HG02970 (cell line): ENCODE measurements around the gene BMS1.
"Not testable (repeated sequence)": the region's sequence is repeated elsewhere in the genome, so short reads cannot be mapped to it uniquely, and the experiment has no call there.

Experiments
- ATAC-seq: cut with Tn5 transposase; IDR thresholded peaks from one replicate; pipeline ENCODE4 v1.9.1; 2021; ENCODE audit warnings: mild to moderate bottlenecking, moderate library complexity, moderate number of reproducible peaks; ENCODE audit not compliant: unreplicated experiment, low FRiP score

BMS1 gene

DNA sequence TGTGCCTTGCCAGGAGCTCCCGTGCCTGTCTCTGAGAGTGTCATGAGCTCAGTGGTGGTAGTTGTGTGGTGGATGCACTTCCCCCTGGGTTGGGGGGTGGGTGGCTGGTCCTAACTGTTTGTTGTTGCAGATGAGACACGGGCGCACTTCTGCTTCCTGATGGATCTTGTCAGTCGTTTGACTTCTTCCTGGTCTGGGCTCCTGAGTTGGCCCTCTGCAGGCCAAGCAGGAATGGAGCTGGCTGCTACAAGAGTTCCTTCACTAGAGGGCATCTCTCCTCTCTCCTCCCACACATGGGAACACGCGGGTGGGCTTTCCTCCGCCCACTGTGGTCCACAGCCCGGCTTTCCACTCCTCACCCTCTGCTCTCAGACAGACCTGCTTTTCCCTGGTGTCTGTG is 82.0 kb downstream of the BMS1 start:
- ATAC-seq, result no peak

DNA sequence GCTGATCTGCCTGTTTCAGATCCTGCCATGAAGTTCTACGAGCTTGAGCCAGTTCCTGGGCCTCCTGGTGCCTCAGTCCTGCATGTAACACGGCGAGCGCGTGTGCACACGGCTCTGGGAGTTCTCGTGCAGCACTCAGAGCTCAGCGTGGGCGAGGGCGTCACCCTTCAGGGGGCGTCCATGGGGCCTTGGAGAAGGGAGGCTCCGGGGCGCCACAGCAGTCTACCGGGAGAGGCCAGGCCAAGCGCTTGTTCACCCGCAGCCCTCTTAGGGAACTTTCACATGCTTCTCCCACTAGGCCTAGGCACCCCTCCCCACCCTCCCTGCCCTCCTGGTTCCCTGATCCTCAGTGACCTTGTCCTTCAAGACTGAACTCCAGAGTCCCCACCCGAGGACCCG is 83.1 kb downstream of the BMS1 start:
- ATAC-seq, result no peak

DNA sequence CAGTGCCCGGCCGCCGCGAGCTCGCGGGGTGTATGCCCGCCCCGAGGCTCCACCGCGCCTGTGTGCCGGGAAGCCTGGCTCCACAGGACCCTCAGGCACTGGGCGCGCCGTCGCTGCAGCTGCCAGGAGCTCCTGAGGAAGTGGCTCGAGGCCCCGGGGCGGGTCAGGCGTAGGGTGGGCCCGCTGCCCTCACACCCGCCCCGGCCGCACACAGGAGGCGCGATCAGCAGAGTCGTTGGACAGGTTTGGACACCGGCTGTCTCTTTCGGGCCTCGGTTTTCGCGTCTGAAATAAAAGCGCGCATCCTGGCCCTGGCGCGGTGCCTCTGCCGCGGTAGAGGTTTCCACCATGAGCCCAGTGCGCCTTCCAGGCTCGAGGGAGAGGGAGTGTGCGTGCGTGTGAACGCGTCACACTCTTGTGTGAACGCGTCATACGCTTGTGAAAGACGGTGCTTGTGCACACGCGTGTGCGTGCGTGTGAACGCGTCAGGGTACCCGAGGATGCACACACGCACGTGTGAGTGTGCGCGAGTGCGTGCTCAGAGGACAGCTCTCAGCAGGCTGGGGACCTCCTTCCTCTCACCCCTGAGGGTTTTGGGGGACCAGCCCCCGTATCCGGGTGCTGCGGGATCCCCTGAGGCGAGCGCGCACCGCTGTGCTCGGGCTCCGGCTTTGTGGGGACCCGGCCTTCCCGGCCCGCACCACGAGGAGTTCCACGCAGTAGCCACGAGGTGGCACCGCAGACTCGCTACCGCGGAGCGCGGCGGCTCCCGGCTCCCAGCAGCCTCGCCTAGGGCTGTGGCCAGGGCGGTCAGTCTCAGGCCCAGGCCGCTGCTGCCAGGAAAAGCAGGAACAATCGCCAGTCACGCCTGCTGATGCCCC is 83.8 kb downstream of the BMS1 start:
- ATAC-seq, result no peak

DNA sequence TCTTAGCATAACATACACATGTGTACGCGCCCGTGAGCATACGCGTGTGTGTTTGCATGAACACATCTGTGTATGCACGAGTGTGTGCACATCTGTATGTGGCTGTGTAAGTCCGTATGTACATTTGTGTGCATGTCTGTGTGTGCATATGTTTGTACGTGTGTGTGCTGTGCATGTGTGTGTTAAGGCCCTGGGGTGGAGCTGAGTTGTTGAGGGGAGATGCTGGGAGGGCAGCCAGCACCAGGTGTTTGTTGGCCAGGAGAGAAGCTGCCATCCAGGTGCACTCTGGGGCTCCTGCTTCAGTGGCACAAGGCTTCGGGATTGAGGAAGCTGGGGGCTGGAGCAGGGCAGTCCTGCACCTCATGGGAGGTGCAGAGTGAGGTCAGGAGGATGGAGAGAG is 85.0 kb downstream of the BMS1 start:
- no peak for ATAC-seq

DNA sequence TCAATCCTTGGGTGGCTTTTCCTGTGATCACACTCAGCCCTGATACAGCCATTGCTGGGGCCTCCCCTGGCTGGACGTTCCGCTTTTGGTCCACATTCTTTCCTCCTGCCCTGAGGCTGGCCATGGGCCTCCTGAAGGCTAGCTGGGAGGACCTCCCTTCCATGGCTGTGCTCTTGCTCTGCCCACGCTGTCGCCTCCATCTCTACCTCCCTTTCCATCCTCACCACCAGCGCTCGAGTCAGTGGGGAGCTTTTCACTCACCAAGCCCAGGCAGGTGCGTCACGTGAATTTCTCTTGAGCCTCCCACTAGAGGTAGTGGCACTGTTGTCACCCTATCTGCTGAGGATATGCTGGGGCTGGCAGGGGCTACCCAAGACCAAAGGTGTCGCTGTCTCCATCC is 85.9 kb downstream of the BMS1 start:
- no peak for ATAC-seq

DNA sequence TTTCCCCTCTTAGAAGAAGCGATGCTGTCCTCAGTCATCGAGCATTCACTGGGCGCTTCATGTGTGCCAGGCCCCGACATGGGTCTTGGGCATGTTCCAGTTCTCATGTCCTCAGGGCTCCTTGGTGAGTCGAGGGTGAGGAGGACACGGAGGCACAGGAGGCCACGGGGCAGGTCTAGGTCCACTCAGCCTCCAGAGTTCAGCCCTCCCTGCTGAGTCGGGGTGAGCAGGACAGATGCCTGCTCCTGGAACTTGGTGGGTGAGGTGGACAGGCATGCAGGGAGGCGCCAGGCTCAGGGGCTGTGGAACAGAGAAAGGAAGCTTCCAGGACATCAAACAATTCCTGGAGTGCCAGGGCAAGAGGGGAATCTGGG is 87.4 kb downstream of the BMS1 start:
- ATAC-seq, result no peak

DNA sequence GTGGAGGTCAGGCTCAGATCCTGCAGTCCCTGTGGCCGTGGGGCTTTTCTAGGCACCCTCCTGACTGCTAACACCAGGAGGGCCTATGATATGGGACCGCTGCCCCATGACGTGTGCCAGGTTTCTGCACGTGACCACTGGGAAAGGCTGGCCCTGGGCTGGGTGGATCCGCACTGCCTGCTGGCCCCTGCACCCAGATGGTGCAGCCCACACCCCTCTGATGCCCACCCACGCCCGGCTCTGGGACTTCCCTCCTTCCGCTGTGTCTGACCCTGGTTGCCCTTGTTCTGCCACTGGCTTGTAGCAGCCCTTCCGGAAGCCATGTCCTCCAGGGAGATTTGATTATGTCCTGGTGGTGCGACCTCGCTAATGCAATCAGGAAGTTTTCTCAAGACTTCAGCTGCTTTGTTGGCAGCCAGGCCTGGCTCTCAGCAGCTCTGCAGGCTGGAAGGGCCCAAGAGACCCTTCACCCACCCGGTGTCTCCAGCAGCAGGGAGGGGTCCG is 88.6 kb downstream of the BMS1 start:
- not testable (repeated sequence) for ATAC-seq

DNA sequence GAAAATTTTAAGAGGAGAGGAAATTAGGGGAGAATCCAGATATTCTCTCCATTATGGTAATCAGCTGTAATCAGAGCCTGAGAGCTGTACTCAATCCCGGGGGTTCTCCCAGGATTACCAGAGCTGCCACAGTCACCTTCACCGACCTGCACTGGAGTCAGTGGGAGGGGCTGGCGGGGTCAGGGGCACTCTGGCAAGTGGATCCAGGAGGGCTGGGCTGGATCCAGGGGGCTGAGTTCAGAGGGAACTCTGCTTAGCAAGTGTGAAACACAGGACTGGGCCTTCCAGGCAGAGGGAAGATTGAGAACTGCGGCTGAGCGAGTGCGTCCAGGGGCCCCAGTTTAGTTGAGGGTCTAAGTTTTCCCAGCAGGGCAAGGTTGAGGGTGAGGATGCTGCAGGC is 89.2 kb downstream of the BMS1 start:
- no peak for ATAC-seq

DNA sequence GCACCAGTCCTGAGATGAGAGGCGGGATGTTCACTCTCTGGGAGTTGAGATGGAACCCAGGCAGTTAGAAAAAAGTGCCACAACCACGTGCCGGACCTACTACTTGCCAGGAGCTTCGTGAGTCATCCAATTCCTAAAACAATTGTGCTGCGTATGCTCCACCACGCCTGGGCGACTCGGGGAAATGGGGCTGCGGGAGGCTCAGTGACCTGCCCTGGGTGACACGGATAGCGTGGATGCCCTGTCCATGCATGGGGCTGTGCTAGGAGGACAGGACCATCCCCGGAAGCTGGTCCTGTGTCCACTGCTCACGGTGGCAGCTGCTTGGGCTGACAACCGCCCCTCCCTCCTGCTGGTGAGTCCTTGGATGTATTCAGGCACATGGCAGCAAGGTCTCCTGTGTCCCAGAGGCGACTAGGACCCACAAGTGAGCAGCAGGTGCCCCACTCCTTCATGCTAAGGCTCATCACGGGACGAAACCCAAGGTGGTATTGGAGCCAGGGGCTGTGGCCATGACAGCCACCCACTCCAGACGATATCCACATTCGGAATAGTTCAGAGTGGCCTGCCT is 90.4 kb downstream of the BMS1 start:
- ATAC-seq, result no peak

DNA sequence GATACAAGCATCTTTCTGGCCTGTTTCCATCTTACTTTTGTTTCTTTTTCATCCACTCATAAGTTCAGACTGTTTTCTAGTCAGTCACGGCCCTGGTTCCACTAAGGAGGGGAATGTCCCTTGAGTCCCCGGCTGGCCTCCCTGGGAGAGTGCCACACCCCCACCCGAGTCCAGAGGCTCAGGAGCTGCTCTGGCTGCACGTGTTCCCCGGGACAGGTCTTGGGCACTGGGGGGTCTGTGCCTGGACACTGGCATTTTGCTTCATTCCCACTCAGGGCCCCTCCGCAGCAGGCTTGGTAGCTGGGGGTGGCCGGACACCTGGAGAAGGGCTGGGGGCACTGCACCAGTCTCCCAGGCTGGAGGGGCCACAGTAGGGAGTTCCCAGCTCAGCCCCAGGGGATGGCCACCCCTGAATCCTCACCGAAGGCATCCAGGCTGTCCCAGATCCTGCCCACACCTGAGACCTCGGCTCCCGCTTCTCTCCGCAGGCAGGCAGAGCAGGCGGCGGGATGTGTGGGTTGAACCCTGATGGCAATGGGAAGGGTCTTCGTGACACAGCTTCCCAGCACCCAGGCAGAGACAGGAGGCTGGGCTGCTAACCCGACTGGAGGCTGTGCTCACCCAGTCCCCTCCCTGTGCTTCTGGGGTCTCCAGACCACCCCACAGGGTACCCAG is 92.3 kb downstream of the BMS1 start:
- no peak for ATAC-seq

DNA sequence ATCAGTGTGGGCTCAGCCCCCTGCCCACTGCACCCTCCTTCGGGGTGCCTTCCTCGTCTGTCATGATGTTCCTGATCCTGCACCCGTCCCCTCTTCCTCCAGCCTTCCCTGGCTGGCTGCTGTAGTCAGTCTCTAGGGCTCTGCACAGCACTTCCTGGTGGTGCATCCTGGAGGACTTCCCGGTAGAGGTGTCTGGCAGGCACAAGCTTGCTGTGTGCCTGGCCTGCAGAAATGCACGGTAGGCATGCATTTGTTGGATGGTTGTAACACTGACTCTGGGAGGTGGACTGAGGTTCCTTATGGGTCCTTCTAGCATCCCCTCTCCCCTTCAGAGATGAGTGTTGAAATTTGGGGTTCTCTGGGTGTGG is 92.8 kb downstream of the BMS1 start:
- ATAC-seq, result no peak

DNA sequence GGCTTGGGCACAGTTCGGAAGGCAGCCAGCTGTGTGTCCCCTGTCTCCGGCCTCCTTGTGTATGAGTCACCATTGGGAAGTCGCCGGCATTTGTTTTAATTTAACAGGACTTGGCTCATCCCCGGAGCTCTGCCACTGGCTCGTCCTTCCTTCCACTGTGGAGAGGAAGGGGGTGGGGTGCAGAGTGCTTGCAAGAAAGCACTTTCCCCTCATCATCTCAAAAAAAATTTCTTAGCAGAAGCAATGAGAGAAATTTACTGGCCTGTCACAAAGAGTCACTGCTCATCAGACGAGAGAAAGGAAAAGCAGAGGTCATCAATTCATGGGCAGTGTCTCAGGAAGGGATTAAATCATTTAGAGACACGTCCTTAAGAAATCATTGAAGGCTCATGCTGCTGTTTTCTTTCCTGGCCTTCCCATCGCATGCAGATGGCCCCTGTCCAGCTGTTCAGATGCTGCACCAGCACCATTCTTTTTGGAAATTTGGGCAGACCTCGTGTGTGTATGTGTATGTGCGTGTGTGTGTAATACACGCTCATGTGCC is 93.3 kb downstream of the BMS1 start:
- ATAC-seq, result no peak

DNA sequence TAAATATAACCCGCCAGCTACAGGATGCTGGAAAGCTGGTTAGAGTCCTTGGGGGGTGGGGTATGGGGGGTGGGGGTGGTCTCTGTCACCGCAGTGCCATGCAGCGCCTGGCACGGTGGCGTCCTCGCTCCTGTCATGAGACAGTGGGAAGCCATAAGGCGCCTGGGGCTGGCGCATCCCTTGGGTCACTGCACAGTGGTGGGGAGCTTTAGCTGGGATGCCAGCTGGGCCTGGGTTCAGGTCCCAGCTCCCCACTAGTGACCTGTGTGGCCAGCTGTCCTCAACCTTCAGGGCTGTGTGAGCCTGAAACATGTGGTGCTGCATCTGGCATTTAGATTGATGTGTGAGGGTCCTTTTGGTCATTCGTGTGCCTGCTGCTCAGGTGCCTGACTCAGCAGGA is 93.9 kb downstream of the BMS1 start:
- no peak for ATAC-seq

DNA sequence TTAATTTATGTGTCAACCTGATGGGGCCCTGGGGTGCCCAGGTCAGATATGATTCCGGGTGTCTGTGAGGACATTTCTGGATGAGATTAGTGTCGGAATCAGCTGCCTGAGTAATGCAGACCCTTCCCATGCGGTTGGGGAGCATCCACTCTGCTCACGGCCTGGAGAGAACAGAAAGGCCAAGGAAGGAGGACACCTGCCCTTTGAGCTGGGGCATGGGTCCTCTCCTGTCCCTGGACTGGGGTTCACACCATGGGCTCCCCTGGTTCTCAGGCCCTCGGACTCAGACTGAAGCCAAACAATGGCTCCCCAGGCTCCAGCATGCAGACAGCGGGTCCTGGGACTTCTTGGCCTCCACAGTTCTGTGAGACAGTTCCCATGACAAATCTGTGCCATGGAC is 94.3 kb downstream of the BMS1 start:
- no peak for ATAC-seq

DNA sequence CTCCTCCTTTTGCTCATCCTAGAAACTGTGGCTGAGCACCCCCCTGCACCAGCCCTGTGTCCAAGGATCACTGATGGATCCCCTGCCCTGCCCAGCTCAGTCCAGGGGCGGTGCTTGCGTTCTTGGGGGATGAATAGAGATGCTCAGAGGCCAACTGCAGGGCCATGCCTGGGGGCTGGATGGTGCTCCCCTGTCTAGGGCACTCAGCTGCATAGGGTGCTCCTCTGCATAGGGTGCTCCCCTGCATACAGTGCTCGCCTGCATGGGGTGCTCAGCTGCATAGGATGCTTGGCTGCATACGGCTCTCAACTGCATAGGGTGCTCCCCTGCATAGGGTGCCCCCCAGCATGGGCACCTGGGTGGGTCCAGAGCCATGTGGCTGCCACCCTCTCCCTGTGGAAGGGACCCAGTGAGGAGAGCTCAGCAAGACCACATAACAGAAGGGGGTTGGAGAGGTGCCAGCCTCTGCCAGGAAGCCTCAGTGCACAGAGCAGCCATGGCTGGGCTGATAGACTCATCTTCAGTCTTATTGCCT is 95.0 kb downstream of the BMS1 start:
- no peak for ATAC-seq

DNA sequence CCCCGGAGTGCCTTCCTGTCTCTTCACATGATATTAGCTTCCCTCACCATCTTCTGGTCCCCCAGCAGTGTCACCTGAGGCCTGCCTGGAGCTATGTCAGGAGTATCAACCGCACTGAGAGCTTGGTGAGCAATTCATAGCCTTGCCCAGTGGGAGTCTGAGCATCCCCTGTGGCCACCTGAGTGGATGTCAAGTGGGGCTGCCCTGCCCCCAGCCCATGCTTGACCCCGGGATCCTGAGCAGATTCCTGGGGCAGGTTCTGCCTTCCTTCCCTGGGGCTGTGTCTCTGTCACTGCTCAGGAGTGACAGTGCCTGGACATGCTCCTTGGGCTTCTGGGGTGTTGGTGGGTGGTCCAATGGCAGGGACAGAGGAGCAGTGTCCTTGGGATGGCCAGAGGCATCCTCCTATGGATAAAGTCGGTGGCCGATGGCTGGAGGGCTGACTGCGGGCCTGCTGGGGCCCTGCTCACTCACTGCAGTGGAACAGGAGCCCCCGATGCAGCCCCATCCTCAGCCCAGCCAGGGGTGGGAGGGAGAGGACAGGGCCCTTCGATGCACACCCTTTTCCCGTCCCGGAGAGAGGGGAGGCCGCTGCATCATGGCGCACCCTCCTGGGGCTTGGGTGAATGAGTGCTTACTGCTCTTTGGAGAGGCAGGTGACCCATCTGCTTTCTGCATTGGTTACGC is 95.7 kb downstream of the BMS1 start:
- ATAC-seq, result no peak

DNA sequence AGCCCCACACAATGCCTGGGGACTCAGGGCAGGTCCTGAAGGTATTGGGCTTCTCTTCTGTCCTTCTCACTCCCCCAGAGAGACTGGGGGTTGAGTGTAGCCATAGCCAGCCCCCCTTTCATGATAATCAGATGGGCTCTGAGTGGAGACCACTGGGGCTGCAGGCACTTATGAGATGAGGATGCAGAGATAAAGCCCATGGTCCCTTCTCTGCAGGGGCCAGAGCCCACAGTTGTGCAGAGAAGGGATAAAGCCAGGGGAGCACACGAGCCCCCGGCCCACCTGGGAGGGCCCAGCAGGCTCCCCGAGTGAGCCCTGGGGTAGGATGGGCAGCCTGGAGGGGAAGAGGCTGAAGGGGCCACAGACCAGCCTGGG is 96.2 kb downstream of the BMS1 start:
- ATAC-seq, result no peak

DNA sequence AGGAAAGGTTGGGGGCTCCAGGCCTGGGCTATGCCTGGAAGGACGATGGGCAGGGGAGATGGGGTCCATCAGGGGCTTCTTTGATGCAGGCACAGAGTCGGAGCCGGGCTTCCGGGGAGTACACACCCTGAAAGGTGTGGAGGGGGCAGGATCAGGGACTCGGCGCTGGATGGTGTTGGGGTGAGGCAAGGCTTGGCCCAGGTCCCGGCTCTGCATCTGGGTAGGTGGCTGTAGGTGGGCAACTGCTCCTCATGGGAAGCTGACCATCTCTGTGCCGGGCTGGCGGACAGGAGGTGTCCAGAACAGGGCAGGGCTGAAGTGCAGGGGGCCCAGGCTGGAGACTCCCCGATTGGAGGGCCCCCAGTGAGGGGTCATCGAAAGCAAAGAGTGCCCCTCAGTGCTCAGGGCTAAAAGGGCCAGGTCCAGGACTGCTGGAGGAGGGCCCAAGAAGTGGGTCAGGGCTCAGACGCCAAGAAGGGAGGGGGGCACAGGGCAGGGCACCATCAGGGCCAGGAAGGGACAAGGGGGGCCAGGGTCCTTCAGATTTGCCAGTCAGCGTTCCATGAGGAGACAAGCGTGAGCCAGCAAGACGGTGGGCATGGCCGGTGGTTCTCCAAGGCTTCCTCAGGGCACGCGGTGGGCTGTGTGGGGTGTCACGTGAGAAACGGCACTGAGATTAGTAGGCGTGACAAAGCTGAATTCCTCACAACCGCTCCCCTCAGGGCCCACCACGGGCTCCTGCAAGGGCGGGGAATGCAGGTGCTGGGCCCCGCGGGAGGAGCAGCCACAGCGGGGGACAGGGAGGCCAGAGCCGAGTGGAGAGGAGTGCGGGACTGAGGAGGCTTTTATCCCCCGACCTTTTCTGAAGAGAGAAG is 97.0 kb downstream of the BMS1 start:
- no peak for ATAC-seq

DNA sequence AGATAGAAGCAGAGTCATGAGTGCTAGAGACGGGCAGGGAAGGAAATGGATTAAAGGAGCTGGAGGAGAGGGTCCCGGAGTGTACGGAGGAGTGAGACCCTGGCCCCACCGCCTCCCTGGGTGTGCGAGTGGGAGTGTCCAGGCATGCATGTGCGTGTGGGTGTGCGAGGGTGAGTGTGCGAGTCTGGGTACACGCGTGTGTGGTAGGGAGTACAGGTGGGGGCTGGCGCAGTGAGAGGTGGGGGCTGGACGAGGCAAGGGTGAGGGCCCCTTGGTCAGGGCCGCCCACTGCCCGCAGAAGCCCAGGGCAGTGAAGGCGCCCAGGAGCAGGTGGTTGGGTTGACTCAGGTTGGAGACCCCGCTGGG is 97.6 kb downstream of the BMS1 start:
- no peak for ATAC-seq

DNA sequence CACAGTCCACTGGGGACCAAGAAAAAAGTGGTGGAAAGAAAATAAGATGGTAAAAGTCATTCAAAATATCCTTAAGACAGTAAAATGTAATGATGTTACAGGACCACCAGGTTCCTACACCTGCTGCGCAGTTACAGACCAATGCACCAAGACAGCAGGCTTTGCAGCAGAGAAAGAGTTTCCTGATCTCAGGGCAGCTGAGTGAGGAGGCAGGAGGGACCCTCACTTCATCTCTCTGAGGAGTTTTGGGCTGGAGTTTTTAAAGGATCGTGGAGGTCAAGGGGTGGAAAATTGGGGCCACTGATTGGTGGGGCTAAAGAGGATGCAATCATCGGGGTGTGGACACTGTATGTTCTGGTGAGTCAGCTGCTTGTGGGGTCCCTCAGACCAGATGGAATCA is 100.0 kb downstream of the BMS1 start:
- no peak for ATAC-seq
